22Rv1 (cell line): Measurements from ENCODE around the gene MTSS2.

ENCODE experiments used
- H3K27ac ChIP-seq: fragments of 450-650 bp; 2 replicates; pipeline ENCODE4 v1.5.1; 2017
- CTCF ChIP-seq: fragments of 450-650 bp; IDR thresholded peaks from 2 replicates; pipeline ENCODE4 v1.5.1; 2017; ENCODE audit warnings: mild to moderate bottlenecking
- ZFX ChIP-seq: fragments of 450-650 bp; IDR thresholded peaks from 2 replicates; pipeline ENCODE4 v1.6.1; 2017; ENCODE audit warnings: antibody characterized with exemption, borderline replicate concordance

Gene MTSS2

GRCh38 chr16:70679671-70680494 lies 6.0 kb downstream of the MTSS2 start:
- H3K27ac ChIP-seq = no peak overlapping the region
- peak; percentile 74 for TF ChIP-seq CTCF
- no peak for TF ChIP-seq ZFX

GRCh38 chr16:70678898-70679670 lies 6.8 kb downstream of the MTSS2 start:
- H3K27ac ChIP-seq = no peak overlapping the region
- TF ChIP-seq CTCF (no peak), ZFX (no peak)

DNA sequence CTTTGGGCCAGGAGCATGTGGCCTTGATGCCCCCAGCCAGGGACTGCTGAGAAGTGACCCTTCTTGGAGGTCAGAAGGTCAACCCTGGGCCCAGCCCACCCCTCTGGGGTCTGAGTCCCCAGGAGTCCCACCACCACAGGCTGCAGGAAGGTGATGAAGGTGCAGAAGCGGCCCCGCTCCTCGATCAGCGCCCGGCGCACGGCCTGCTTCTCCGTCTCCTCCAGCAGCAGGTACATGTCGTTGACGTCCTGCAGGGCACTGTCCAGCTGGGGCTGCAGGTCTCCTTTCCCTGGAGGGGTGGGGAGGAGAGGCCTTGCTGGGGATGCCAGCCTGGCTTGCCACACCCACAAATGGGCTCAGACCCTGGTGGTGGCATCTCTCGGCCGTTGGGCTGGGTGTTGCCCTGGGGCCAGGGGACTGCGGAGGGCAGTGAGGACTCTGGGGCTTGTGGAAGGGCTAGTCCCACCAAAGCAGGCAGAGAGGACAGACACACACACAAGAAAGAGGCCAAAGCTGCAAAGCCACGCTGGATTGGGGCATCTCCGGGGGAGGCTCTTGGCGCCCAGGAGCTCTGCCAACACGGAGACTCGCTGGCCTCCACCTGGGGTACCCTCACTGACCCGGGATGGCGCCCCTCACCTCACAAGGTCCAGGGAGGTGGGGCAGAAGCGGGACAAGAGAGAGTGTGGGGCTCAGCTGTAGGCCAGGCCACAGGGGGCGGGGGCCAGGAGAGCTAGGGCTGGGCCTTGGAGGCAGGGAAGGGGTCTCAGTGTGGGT lies 7.5 kb downstream of the MTSS2 start:
- H3K27ac ChIP-seq = no peak overlapping the region
- TF ChIP-seq ZFX (no peak), CTCF (no peak)

- TF ChIP-seq CTCF (no peak), ZFX (no peak)
- no peak overlapping the region for H3K27ac ChIP-seq
These were observed 8.2 kb downstream of the MTSS2 start for GRCh38 chr16:70677499-70678120.

GRCh38 chr16:70676675-70677498 lies 9.0 kb downstream of the MTSS2 start:
- TF ChIP-seq ZFX (no peak), CTCF (no peak)
- no peak overlapping the region for H3K27ac ChIP-seq

- H3K27ac ChIP-seq = no peak overlapping the region
- no peak for TF ChIP-seq ZFX
- no peak for TF ChIP-seq CTCF
These were observed 9.9 kb downstream of the MTSS2 start for GRCh38 chr16:70675851-70676513.
